Measurements from ENCODE around the gene RNF150. TPM values are rescaled to one million over a fixed set of nuclear protein-coding genes. Genes with fewer than 3 reads are reported as not detected.

The RNF150 gene
- total RNA-seq, 4 donors from 2014 or later: 13.1 to 24.3 (median 15.7) TPM

- Histone ChIP-seq H3K27me3 (no peaks in the 10 kb centered on the region), H3K36me3 (no peaks in the 10 kb centered on the region), H3K27ac (no peak overlapping the region), H3K9me3 (peaks cover 0 to 5% (median 0%) of the 10 kb centered on the region in 4 donors), H3K4me1 (no peaks in the 10 kb centered on the region), H3K4me3 (no peak overlapping the region)
- 80 to 90% methylated on average over 1 of the region's 1 CpG for WGBS, 2 donors
- TF ChIP-seq POLR2A (IDR thresholded peaks at IDR 0.05) (no peak), CTCF (IDR thresholded peaks at IDR 0.05) (no peak), EP300 (IDR thresholded peaks at IDR 0.05) (no peak)
- DNase-seq (ENCODE audit: low spot score in 2 of 2): no peak
These were observed 12.2 kb downstream of the RNF150 start for GRCh38 chr4:141121101-141121500.

- H3K4me3 ChIP-seq: no peak overlapping the region
- H3K36me3 ChIP-seq: no peaks in the 10 kb centered on the region
- TF ChIP-seq CTCF (IDR thresholded peaks at IDR 0.05) (no peak), EP300 (IDR thresholded peaks at IDR 0.05) (no peak), POLR2A (IDR thresholded peaks at IDR 0.05) (no peak)
- WGBS, 2 donors: 89 to 92% methylated on average over 5 of the region's 5 CpGs
- DNase-seq (ENCODE audit: low spot score in 2 of 2): no peak
- H3K9me3 ChIP-seq: peaks cover 0 to 13% (median 0%) of the 10 kb centered on the region in 4 donors
- no peak overlapping the region for H3K27ac ChIP-seq
- H3K27me3 ChIP-seq: no peaks in the 10 kb centered on the region
- no peaks in the 10 kb centered on the region for H3K4me1 ChIP-seq
These were observed 13.2 kb downstream of the RNF150 start for GRCh38 chr4:141120036-141120593.

- TF ChIP-seq EP300 (IDR thresholded peaks at IDR 0.05) (no peak), POLR2A (IDR thresholded peaks at IDR 0.05) (no peak), CTCF (IDR thresholded peaks at IDR 0.05) (no peak)
- no peaks in the 10 kb centered on the region for H3K36me3 ChIP-seq
- 43 to 49% methylated on average over 1 of the region's 1 CpG for WGBS, 2 donors
- no peaks in the 10 kb centered on the region for H3K4me1 ChIP-seq
- H3K9me3 ChIP-seq: peaks cover 0 to 21% (median 0%) of the 10 kb centered on the region in 4 donors
- H3K27me3 ChIP-seq: no peaks in the 10 kb centered on the region
- no peak for DNase-seq (ENCODE audit: low spot score in 2 of 2)
- no peak overlapping the region for H3K27ac ChIP-seq
- no peak overlapping the region for H3K4me3 ChIP-seq
These were observed 14.2 kb downstream of the RNF150 start for GRCh38 chr4:141119071-141119470.

- TF ChIP-seq CTCF (IDR thresholded peaks at IDR 0.05) (no peak), POLR2A (IDR thresholded peaks at IDR 0.05) (no peak), EP300 (IDR thresholded peaks at IDR 0.05) (no peak)
- no peaks in the 10 kb centered on the region for H3K36me3 ChIP-seq
- H3K4me3 ChIP-seq: no peak overlapping the region
- WGBS, 2 donors: 97 to 100% methylated on average over 2 of the region's 2 CpGs
- DNase-seq (ENCODE audit: low spot score in 2 of 2): no peak
- H3K4me1 ChIP-seq: no peaks in the 10 kb centered on the region
- no peaks in the 10 kb centered on the region for H3K27me3 ChIP-seq
- H3K9me3 ChIP-seq: peaks cover 0 to 27% (median 0%) of the 10 kb centered on the region in 4 donors
- H3K27ac ChIP-seq: no peak overlapping the region
These were observed 14.9 kb downstream of the RNF150 start for GRCh38 chr4:141118381-141118780.

- TF ChIP-seq EP300 (IDR thresholded peaks at IDR 0.05) (no peak), CTCF (IDR thresholded peaks at IDR 0.05) (no peak), POLR2A (IDR thresholded peaks at IDR 0.05) (no peak)
- H3K4me3 ChIP-seq: no peak overlapping the region
- H3K27me3 ChIP-seq: no peaks in the 10 kb centered on the region
- peaks cover 0 to 32% (median 0%) of the 10 kb centered on the region in 4 donors for H3K9me3 ChIP-seq
- H3K27ac ChIP-seq: no peak overlapping the region
- no peaks in the 10 kb centered on the region for H3K36me3 ChIP-seq
- WGBS, 2 donors: 100% methylated on average over 1 of the region's 1 CpG
- DNase-seq (ENCODE audit: low spot score in 2 of 2): no peak
- no peaks in the 10 kb centered on the region for H3K4me1 ChIP-seq
These were observed 15.3 kb downstream of the RNF150 start for GRCh38 chr4:141117935-141118334.

All from tibial nerve (tissue), 4 donors.